Rectal smooth muscle tissue (tissue), 1 donor: ENCODE data around the gene GNAI2.
A peak's percentile ranks its signal among the peaks of the same experiment; 100 is the strongest.
"Not testable (repeated sequence)": the region's sequence is repeated elsewhere in the genome, so short reads cannot be mapped to it uniquely, and the experiment has no call there.

Experiments
- H3K27ac ChIP-seq: one replicate; pipeline ENCODE4 v1.7.0; 2013; ENCODE audit warnings: low read depth, low read length, inconsistent platforms
- H3K27me3 ChIP-seq: one replicate; pipeline ENCODE4 v1.7.0; 2013; ENCODE audit warnings: low read length; ENCODE audit not compliant: control insufficient read depth, insufficient read depth
- H3K36me3 ChIP-seq: one replicate; pipeline ENCODE4 v1.7.0; 2013; ENCODE audit warnings: low read length; ENCODE audit not compliant: control insufficient read depth, insufficient read depth
- H3K4me1 ChIP-seq: one replicate; pipeline ENCODE4 v1.7.0; 2013; ENCODE audit warnings: low read length; ENCODE audit not compliant: control insufficient read depth, insufficient read depth
- H3K4me3 ChIP-seq: one replicate; pipeline ENCODE4 v1.7.0; 2013; ENCODE audit warnings: low read length
- H3K9ac ChIP-seq: one replicate; pipeline ENCODE4 v1.7.0; 2013; ENCODE audit warnings: low read length

GNAI2 gene

DNA sequence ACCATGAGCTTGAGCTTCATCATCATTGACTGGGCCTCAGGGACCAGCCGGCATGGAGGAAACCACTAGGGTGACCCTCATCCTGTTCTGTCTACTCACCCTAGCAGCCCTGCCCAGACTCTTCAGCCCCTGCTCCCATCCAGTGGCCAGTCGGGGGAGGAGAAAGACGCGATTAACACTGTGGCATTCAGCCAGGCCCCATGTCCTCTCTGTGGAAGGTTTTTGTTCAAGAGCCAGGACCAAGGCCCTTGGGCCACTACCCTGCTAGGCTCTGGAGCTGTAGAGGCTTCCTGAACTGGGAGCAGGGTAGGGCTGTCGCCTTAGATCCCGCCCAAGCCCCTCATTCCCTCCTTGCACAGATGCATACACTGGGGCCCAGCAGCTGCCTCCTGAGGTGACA lies 15.9 kb upstream of the GNAI2 start:
- Histone ChIP-seq H3K36me3 (no peaks in the 10 kb centered on the region), H3K27me3 (no peaks in the 10 kb centered on the region), H3K4me1 (no peaks in the 10 kb centered on the region), H3K9ac (no peak overlapping the region), H3K27ac (no peak overlapping the region), H3K4me3 (no peak overlapping the region)

GRCh38 chr3:50221051-50221410 lies 15.0 kb upstream of the GNAI2 start:
- Histone ChIP-seq H3K27ac (no peak overlapping the region), H3K9ac (no peak overlapping the region), H3K36me3 (no peaks in the 10 kb centered on the region), H3K4me1 (no peaks in the 10 kb centered on the region), H3K27me3 (no peaks in the 10 kb centered on the region), H3K4me3 (no peak overlapping the region)

GRCh38 chr3:50221411-50222168 lies 14.4 kb upstream of the GNAI2 start:
- no peak overlapping the region for H3K27ac ChIP-seq
- no peaks in the 10 kb centered on the region for H3K27me3 ChIP-seq
- no peak overlapping the region for H3K4me3 ChIP-seq
- no peaks in the 10 kb centered on the region for H3K36me3 ChIP-seq
- H3K9ac ChIP-seq = no peak overlapping the region
- peaks cover 3% of the 10 kb centered on the region for H3K4me1 ChIP-seq

GRCh38 chr3:50222169-50222528 lies 13.9 kb upstream of the GNAI2 start:
- Histone ChIP-seq H3K27ac (no peak overlapping the region), H3K4me1 (peaks cover 3% of the 10 kb centered on the region), H3K9ac (no peak overlapping the region), H3K4me3 (no peak overlapping the region), H3K27me3 (no peaks in the 10 kb centered on the region), H3K36me3 (no peaks in the 10 kb centered on the region)

DNA sequence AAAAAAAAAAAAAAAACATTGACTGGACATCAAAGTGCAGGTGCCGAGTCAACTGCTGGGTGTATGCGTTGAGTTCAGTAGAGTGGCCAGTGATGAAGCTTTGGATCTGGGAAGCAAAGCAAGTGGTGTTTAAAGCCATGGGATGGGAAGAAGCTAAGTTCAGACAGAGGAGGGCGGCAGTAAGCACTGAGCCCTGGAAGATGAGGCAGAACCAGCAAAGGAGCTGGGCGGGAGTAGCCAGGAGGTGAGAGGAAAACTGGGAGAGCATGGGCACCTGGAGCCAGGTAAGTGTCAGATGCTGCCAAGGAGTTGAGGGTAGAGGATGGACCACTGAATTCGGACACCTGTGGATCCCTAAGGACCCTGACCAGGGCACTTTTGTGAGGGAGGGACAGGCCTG lies 11.4 kb upstream of the GNAI2 start:
- Histone ChIP-seq H3K4me1 (peaks cover 3% of the 10 kb centered on the region), H3K4me3 (no peak overlapping the region), H3K9ac (no peak overlapping the region), H3K27me3 (no peaks in the 10 kb centered on the region), H3K27ac (no peak overlapping the region), H3K36me3 (no peaks in the 10 kb centered on the region)

GRCh38 chr3:50226888-50227389 lies 9.1 kb upstream of the GNAI2 start:
- Histone ChIP-seq H3K9ac (no peak overlapping the region), H3K27ac (no peak overlapping the region), H3K4me1 (peaks cover 3% of the 10 kb centered on the region), H3K36me3 (no peaks in the 10 kb centered on the region), H3K27me3 (no peaks in the 10 kb centered on the region), H3K4me3 (peak overlapping the region; percentile 94)

DNA sequence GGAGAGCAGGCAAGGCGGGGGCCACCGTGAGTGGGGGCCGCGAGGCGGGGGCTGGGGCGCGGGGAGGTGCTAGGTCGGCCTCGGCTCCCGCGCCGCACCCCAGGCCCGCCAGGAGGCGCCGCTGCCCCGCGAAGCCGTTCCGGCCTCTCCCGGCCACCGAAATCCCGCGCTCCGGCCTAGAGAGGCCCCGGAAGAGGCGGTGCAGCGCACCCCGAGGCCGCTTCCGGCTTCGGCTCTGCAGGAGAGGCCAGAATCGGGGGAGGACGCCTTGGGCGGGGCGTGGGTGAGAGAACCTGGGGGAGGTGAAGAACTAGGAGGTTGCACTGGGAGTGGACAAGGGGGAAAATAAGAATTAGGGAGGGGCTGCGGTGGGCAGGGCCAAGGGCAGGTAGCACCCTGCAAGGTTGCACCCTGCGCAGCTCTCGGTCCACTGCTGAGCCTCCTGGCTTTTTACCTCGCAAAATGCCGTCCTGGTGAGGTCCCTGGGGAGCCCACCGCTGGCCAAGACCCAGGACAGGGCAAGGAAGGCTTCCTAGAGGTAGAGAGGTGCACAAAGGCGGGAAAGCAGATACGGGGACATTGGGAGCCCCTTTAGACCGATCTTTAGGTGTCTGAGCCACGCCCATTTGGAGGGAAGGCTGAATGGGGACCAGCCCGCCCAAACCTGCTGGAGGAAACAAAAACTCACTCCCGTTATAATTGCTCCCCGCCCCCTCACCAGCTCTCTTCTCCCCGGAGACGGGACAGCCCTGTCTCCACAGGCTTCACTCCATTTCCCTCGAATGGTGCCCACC lies 8.4 kb upstream of the GNAI2 start:
- peaks cover 3% of the 10 kb centered on the region for H3K4me1 ChIP-seq
- H3K9ac ChIP-seq = peak overlapping the region; percentile 94
- no peaks in the 10 kb centered on the region for H3K36me3 ChIP-seq
- H3K27ac ChIP-seq = peak overlapping the region; percentile 43
- no peaks in the 10 kb centered on the region for H3K27me3 ChIP-seq
- peak overlapping the region; percentile 94 for H3K4me3 ChIP-seq

DNA sequence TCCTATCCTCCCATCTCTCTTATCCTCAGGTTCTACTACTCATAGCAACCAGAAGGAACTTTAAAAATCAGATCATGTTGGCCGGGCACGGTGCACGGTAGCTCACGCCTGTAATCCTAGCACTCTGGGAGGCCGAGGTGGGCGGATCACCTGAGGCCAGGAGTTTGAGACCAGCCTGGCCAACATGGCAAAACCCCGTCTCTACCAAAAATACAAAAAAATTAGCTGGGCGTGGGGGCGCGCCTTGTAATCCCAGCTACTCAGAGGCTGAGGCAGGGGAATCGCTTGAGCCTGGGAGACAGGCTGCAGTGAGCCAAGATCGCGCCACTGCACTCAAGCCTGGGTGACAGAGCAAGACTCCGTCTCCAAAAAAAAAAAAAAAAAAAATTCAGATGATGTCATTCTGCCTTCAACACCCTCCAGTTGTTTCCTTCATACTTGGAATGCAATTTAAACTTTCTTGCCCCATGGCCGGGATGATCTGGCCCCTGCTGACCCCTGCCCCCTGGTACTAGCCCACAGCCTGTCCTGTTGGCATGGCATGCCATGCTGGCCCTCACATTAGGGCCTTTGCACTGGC lies 7.7 kb upstream of the GNAI2 start:
- H3K9ac ChIP-seq, H3K36me3 ChIP-seq, H3K27ac ChIP-seq, H3K4me1 ChIP-seq, H3K27me3 ChIP-seq: not testable (repeated sequence)
- H3K4me3 ChIP-seq = peak overlapping the region; percentile 94

DNA sequence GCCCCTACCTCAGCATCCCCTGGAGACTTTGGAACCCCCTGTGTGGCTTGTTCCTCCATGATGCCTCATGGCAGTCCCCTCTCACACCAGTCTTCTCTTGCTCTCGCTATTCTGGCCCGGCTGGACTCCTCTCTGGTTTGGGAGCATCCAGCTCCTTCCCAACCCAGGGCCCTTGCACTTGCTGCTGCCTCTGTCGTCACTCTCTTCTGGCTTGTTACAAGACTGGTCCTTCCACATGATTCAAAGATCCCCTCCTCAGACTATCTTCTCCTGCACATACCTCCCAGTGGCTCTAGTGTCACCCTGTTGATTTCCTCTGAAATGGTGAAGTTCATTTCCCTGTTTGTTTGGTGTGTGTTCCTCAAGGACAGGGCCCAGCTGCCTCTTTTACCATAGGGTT lies 6.5 kb upstream of the GNAI2 start:
- Histone ChIP-seq H3K9ac (no peak overlapping the region), H3K27me3 (no peaks in the 10 kb centered on the region), H3K4me1 (peaks cover 3% of the 10 kb centered on the region), H3K27ac (no peak overlapping the region), H3K4me3 (no peak overlapping the region), H3K36me3 (no peaks in the 10 kb centered on the region)

DNA sequence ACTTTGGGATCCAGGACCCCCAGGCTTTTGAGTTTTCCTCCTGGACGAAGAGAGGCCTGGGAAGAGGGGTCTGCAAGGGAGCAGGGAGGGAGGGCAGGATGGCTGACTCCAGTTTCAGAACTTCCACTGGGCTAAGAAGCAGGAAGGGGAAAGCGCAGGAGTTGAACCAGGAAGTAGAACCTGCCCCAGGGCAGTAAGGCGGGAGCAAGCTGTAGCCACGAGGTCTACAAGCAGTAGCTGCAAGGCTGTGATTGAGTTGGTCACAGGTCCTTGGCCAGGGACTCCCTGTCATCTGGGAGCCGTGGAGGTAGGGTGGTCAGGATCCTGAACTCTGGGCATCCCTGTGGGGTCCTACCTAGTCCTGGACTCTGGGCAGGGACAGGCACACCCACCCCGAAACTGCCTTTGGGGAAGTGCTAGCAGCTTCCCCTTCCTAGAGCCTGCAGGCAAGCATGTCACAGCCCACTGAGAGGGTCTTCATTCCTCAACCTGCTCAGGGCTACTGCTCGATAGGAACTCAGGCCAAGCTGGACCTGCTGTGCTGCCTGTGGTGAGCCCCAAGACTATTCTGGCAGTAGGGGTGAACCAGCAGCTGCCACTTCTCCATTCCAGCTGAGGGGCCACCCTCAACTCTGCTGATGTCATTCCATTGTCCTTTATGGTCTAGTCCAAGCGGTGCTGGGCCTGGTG lies 5.8 kb upstream of the GNAI2 start:
- Histone ChIP-seq H3K9ac (no peak overlapping the region), H3K4me1 (peaks cover 3% of the 10 kb centered on the region), H3K4me3 (peak overlapping the region; percentile 7), H3K27me3 (no peaks in the 10 kb centered on the region), H3K36me3 (no peaks in the 10 kb centered on the region), H3K27ac (no peak overlapping the region)

GRCh38 chr3:50230794-50231125 lies 5.2 kb upstream of the GNAI2 start:
- H3K36me3 ChIP-seq = no peaks in the 10 kb centered on the region
- H3K27ac ChIP-seq = no peak overlapping the region
- no peaks in the 10 kb centered on the region for H3K27me3 ChIP-seq
- no peak overlapping the region for H3K9ac ChIP-seq
- H3K4me3 ChIP-seq = no peak overlapping the region
- peaks cover 3% of the 10 kb centered on the region for H3K4me1 ChIP-seq

- Histone ChIP-seq H3K4me3 (no peak overlapping the region), H3K9ac (no peak overlapping the region), H3K27me3 (no peaks in the 10 kb centered on the region), H3K27ac (no peak overlapping the region), H3K4me1 (no peaks in the 10 kb centered on the region), H3K36me3 (no peaks in the 10 kb centered on the region)
These were observed 4.4 kb upstream of the GNAI2 start for GRCh38 chr3:50231581-50231980.
